GM10847 (cell line): ENCODE measurements around the gene COPS3.

Source experiments
- POLR2A ChIP-seq: IDR thresholded peaks from 2 replicates; pipeline ENCODE4 v1.6.1; 2011; ENCODE audit not compliant: insufficient read length; ENCODE audit errors: extremely low read depth

The COPS3 gene

GRCh38 chr17:17214646-17215436 lies 66.2 kb downstream of the COPS3 start:
- no peak for TF ChIP-seq POLR2A

GRCh38 chr17:17213775-17214174 lies 67.3 kb downstream of the COPS3 start:
- TF ChIP-seq POLR2A: no peak

GRCh38 chr17:17207998-17208397 lies 73.0 kb downstream of the COPS3 start:
- TF ChIP-seq POLR2A: no peak

GRCh38 chr17:17206913-17207335 lies 74.1 kb downstream of the COPS3 start:
- no peak for TF ChIP-seq POLR2A

GRCh38 chr17:17206124-17206912 lies 74.7 kb downstream of the COPS3 start, which contains the start of gene PLD6:
TSS of gene PLD6 (minus strand) at chr17:17206333. CDS start at chr17:17206286, 47 bp downstream.
- TF ChIP-seq POLR2A: peak; percentile 19

GRCh38 chr17:17205368-17206123 lies 75.5 kb downstream of the COPS3 start:
- TF ChIP-seq POLR2A: no peak

- no peak for TF ChIP-seq POLR2A
Observed at GRCh38 chr17:17204635-17205231, 76.3 kb downstream of the COPS3 start.

GRCh38 chr17:17204041-17204591 lies 76.9 kb downstream of the COPS3 start:
- TF ChIP-seq POLR2A: no peak

- TF ChIP-seq POLR2A: no peak
Observed at GRCh38 chr17:17203173-17203730, 77.8 kb downstream of the COPS3 start.

GRCh38 chr17:17201907-17202306 lies 79.1 kb downstream of the COPS3 start:
- TF ChIP-seq POLR2A: no peak

- TF ChIP-seq POLR2A: no peak
Observed at GRCh38 chr17:17201271-17201670, 79.8 kb downstream of the COPS3 start.

- no peak for TF ChIP-seq POLR2A
Observed at GRCh38 chr17:17200831-17201230, 80.2 kb downstream of the COPS3 start.

GRCh38 chr17:17200311-17200710 lies 80.7 kb downstream of the COPS3 start:
- no peak for TF ChIP-seq POLR2A

- no peak for TF ChIP-seq POLR2A
Observed at GRCh38 chr17:17198281-17198680, 82.8 kb downstream of the COPS3 start.
